Right atrium auricular region (tissue), 2 donors: ENCODE results near the gene ATP10A. TPM values are rescaled to one million over a fixed set of nuclear protein-coding genes. Genes with fewer than 3 reads are reported as not detected.
A peak's percentile ranks its signal among the peaks of the same experiment; 100 is the strongest.

Experiments
- DNase-seq: peaks from one replicate; pipeline ENCODE4 v3.0.0-alpha.2; 2019; ENCODE audit warnings: low spot score
- H3K27ac ChIP-seq, 2 donors: fragments of 200-600 bp; sonication (generic); 1 replicate in 1 of 2; 2 replicates in 1 of 2; pipeline ENCODE4 v1.5.1; 2016 to 2019
- H3K27me3 ChIP-seq, 2 donors: fragments of 200-600 bp; sonication (generic); one replicate each; pipeline versions ENCODE4 v1.5.1 to v1.6.0; 2017 to 2019
- H3K36me3 ChIP-seq: fragments of 200-600 bp; sonication (generic); one replicate; pipeline ENCODE4 v1.5.1; 2016
- H3K4me1 ChIP-seq, 2 donors: fragments of 200-600 bp; sonication (generic); one replicate each; pipeline versions ENCODE4 v1.5.1 to v1.6.0; 2017 to 2019
- H3K4me3 ChIP-seq, 2 donors: fragments of 200-600 bp; sonication (generic); 1 replicate in 1 of 2; 2 replicates in 1 of 2; pipeline ENCODE4 v1.5.1; 2017 to 2019; ENCODE audit warnings: mild to moderate bottlenecking in 1 of 2, moderate library complexity in 1 of 2
- H3K9me3 ChIP-seq, 2 donors: fragments of 200-600 bp; sonication (generic); one replicate each; pipeline ENCODE4 v1.5.1; 2019
- total RNA-seq, 2 donors: library from RNA; depleted of rRNA; stranded (reverse); fragments of >200 nt; gene quantifications; one replicate each; pipeline ENCODE4 v1.1.0, GENCODE V29; 2016
- TF ChIP-seq, protein P1 (sequence below), 2 donors: fragments of 200-600 bp; sonication (generic); IDR thresholded peaks; one replicate each; pipeline ENCODE4 v1.5.1; 2019; ENCODE audit warnings: antibody characterized with exemption in 2 of 2

ATP10A gene
- total RNA-seq, 2 donors from 2014 or later = 3.2 to 6.0 TPM

DNA sequence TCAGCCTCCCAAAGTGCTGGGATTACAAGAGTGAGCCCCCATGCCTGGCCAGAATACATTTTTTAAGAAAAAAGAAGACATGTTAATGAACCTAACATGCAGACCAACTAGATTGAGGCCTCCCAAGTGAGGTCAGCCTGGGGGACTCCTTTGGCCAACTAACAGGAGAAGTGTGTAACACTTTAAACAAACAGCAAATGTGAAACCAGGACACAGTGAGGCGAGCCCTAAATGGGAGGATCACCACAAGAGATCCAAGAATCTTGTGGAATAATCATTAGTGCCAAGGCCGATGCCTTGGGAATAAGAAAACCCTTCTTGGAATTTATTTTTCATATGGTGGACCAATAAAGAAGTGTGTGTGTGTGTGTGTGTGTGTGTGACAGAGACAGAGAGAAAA, 73.9 kb downstream of the ATP10A start:
- Histone ChIP-seq H3K27ac (peak overlapping the region; percentile 29 to 82), H3K9me3 (no peaks in the 10 kb centered on the region), H3K27me3 (no peaks in the 10 kb centered on the region), H3K4me3 (no peak overlapping the region), H3K4me1 (peaks cover 0 to 30% of the 10 kb centered on the region in 2 donors), H3K36me3 (no peaks in the 10 kb centered on the region)
- TF ChIP-seq, protein P1, sequence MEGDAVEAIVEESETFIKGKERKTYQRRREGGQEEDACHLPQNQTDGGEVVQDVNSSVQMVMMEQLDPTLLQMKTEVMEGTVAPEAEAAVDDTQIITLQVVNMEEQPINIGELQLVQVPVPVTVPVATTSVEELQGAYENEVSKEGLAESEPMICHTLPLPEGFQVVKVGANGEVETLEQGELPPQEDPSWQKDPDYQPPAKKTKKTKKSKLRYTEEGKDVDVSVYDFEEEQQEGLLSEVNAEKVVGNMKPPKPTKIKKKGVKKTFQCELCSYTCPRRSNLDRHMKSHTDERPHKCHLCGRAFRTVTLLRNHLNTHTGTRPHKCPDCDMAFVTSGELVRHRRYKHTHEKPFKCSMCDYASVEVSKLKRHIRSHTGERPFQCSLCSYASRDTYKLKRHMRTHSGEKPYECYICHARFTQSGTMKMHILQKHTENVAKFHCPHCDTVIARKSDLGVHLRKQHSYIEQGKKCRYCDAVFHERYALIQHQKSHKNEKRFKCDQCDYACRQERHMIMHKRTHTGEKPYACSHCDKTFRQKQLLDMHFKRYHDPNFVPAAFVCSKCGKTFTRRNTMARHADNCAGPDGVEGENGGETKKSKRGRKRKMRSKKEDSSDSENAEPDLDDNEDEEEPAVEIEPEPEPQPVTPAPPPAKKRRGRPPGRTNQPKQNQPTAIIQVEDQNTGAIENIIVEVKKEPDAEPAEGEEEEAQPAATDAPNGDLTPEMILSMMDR (IDR thresholded peaks at IDR 0.05) = no peak
- DNase-seq = no peak

DNA sequence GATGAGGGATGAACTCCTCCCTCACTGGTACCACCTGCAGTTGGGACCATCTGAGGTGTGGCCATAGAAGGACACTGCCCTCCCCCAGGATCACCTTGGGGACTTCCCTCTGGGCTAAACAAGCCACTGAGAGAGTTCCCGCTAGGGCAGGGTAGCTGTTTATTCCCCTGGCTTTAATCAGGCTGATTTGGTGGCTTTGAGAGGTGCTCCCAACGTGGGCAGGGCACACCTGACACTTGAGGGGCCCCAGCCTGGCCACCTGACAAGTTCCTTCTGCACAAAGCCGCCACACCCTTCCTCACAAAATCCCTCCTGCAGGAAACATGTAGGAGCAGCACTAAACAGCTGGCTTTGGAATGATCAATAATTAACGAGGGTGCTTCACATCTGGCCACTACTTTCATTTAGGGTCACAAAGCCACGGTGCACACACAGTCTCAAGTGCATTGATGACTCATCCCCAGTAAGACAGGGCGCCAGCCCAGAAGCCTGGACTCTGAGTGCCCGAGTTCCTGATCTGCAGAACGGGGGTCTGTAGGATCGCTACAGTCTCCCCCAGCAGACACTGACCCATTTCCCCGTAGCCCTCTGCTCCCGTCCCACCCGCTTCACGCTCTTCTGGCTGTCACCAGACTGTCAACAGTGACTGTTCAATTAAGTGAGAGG, 75.1 kb downstream of the ATP10A start:
- H3K4me1 ChIP-seq = peaks cover 0 to 30% of the 10 kb centered on the region in 2 donors
- TF ChIP-seq, protein P1 (IDR thresholded peaks at IDR 0.05) = no peak
- no peaks in the 10 kb centered on the region for H3K9me3 ChIP-seq
- peak; percentile 78 for DNase-seq
- peak overlapping the region in 1 of 2 donors; percentile 39 for H3K27ac ChIP-seq
- H3K4me3 ChIP-seq = no peak overlapping the region
- H3K36me3 ChIP-seq = no peaks in the 10 kb centered on the region
- H3K27me3 ChIP-seq = no peaks in the 10 kb centered on the region

DNA sequence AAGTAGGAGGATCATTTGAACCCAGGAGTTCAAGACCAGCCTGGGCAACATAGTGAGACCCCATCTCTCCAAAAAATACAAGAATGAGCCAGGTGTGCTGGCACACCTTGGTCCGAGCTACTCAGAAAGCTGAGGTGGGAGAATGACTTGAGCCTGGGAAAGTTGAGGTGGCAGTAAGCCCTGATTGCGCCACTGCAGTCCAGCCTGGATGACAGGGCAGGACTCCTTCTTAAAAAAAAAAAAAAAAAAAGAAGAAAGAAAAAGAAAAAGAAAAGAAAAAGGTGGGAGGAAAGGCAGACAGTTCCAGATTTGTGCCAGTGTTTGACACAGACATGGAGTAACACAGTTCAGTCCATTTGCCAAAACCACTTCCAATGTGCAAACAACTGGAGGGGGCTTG, 75.7 kb downstream of the ATP10A start:
- no peaks in the 10 kb centered on the region for H3K9me3 ChIP-seq
- H3K4me1 ChIP-seq = peaks cover 0 to 30% of the 10 kb centered on the region in 2 donors
- H3K4me3 ChIP-seq = no peak overlapping the region
- no peak overlapping the region for H3K27ac ChIP-seq
- H3K36me3 ChIP-seq = no peaks in the 10 kb centered on the region
- DNase-seq = no peak
- TF ChIP-seq, protein P1 (IDR thresholded peaks at IDR 0.05) = no peak
- H3K27me3 ChIP-seq = no peaks in the 10 kb centered on the region

DNA sequence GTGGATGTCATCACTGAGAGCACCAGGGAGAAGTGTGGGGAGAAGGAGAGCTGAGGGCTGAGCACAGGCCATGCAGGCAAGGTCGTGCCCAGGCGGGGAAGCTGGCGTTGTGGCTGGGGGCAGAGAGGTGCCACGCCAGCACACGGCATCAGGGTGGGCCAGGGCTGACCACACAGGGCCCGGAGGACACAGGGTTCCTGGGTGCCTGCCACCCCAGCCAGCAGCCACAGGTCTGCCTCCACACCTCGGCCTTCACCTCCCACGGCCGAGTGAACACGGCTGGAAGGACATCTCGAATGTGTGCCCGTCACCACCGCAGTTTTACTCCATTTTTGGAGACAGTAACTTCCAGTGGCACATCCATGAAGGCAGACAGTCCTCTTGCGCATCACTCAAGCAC, 77.1 kb downstream of the ATP10A start:
- Histone ChIP-seq H3K4me3 (no peak overlapping the region), H3K27me3 (no peaks in the 10 kb centered on the region), H3K4me1 (peaks cover 0 to 30% of the 10 kb centered on the region in 2 donors), H3K27ac (peak overlapping the region in 1 of 2 donors; percentile 26), H3K36me3 (no peaks in the 10 kb centered on the region), H3K9me3 (no peaks in the 10 kb centered on the region)
- TF ChIP-seq, protein P1 (IDR thresholded peaks at IDR 0.05) = no peak
- no peak for DNase-seq

DNA sequence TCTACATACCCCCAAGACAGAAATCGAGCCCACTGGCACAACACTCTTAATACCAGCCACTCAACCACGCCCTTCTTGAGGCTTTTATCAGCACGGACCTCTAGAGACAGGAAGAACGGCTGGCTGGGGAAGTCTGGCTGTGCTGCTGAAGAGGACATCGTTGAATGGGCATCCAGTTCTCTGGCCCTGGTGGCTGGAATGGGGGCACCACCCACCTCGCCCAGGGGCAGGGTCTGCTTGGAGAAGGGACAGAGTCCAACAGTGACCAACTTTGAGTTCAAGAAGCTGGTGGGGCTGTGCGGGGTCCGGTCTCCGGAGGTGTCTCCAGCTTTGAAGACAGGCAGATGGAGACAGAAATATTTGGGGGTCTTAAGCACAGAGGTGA, 77.5 kb downstream of the ATP10A start:
- Histone ChIP-seq H3K9me3 (no peaks in the 10 kb centered on the region), H3K4me3 (no peak overlapping the region), H3K4me1 (peaks cover 0 to 29% of the 10 kb centered on the region in 2 donors), H3K27me3 (no peaks in the 10 kb centered on the region), H3K27ac (peak overlapping the region in 1 of 2 donors; percentile 26), H3K36me3 (no peaks in the 10 kb centered on the region)
- TF ChIP-seq, protein P1 (IDR thresholded peaks at IDR 0.05) = no peak
- peak; percentile 65 for DNase-seq
